Measurements from ENCODE around the gene TMEM248. TPM values are rescaled to one million over a fixed set of nuclear protein-coding genes. Genes with fewer than 3 reads are reported as not detected.
A peak's percentile ranks its signal among the peaks of the same experiment; 100 is the strongest.
"Not testable (repeated sequence)": the region's sequence is repeated elsewhere in the genome, so short reads cannot be mapped to it uniquely, and the experiment has no call there.

Gene TMEM248
- total RNA-seq, 1 experiment from 2014 or later = 61.1 TPM

- ChIA-PET POLR2A (ENCODE audit: unreplicated experiment) (no interaction called here), CTCF (interaction anchor here (0.7 kb wide), 1 partner anchor 9 kb away, joined by 3 read pairs; no protein-coding TSS in a partner anchor)
- H3K9me2 ChIP-seq (replicated peaks; ENCODE audit: low read length) = no peaks in the 10 kb centered on the region
- no peaks in the 10 kb centered on the region for H3K79me2 ChIP-seq (ENCODE audit: low read length)
- no peak overlapping the region for H3K4me2 ChIP-seq (ENCODE audit: low read length)
- no peak overlapping the region for H2AFZ ChIP-seq (ENCODE audit: low read length)
- no peaks in the 10 kb centered on the region for H3K36me3 ChIP-seq (ENCODE audit: low read depth, low read length)
- TF ChIP-seq CTCF (conservative IDR thresholded peaks at IDR 0.05; ENCODE audit: low read depth, low read length) (no peak), EZH2phosphoT487 (IDR thresholded peaks at IDR 0.05; ENCODE audit: borderline replicate concordance, low read length) (no peak), EZH2 (IDR thresholded peaks at IDR 0.05; ENCODE audit: low read length, unreplicated experiment) (no peak)
- H3K9me3 ChIP-seq (ENCODE audit: low read length) = no peaks in the 10 kb centered on the region
- intact Hi-C loops (cut with micrococcal nuclease) = no loop called here
- no peaks in the 10 kb centered on the region for H3K27me3 ChIP-seq (ENCODE audit: low read length)
- H3K4me3 ChIP-seq (ENCODE audit: low read length) = no peak overlapping the region
- H3K27ac ChIP-seq (ENCODE audit: low read length) = no peak overlapping the region
- no peak overlapping the region for H3K9ac ChIP-seq (ENCODE audit: low read length)
- no peaks in the 10 kb centered on the region for H3K4me1 ChIP-seq (ENCODE audit: insufficient read depth, low read length)
- ATAC-seq = peak; percentile 18; the same call in 1 of the 2 replicates
- peak; percentile 2 for DNase-seq
- H3F3A ChIP-seq (ENCODE audit: low read length, unreplicated experiment) = no peaks in the 10 kb centered on the region
- H4K20me1 ChIP-seq (ENCODE audit: low read length) = no peaks in the 10 kb centered on the region
- BruUV-seq (replicated peaks) = no TSS peak
Measured at GRCh38 chr7:66913118-66914037, 7.6 kb upstream of the TMEM248 start.

- H3K9ac ChIP-seq (ENCODE audit: low read length); BruUV-seq (replicated peaks); ATAC-seq; CTCF ChIA-PET; H3K4me2 ChIP-seq (ENCODE audit: low read length); H2AFZ ChIP-seq (ENCODE audit: low read length); H3K36me3 ChIP-seq (ENCODE audit: low read depth, low read length); POLR2A ChIA-PET (ENCODE audit: unreplicated experiment); H3F3A ChIP-seq (ENCODE audit: low read length, unreplicated experiment); intact Hi-C loops (cut with micrococcal nuclease); H3K4me3 ChIP-seq (ENCODE audit: low read length); H3K9me3 ChIP-seq (ENCODE audit: low read length); H3K27ac ChIP-seq (ENCODE audit: low read length); DNase-seq; H3K9me2 ChIP-seq (replicated peaks; ENCODE audit: low read length); H3K27me3 ChIP-seq (ENCODE audit: low read length); H3K4me1 ChIP-seq (ENCODE audit: insufficient read depth, low read length); H4K20me1 ChIP-seq (ENCODE audit: low read length): not testable (repeated sequence)
- peaks cover 22% of the 10 kb centered on the region for H3K79me2 ChIP-seq (ENCODE audit: low read length)
Measured at GRCh38 chr7:66917904-66918303, 3.1 kb upstream of the TMEM248 start.

- ChIA-PET CTCF (no interaction called here), POLR2A (ENCODE audit: unreplicated experiment) (no interaction called here)
- Histone ChIP-seq H3K4me1 (ENCODE audit: insufficient read depth, low read length) (peaks cover 8% of the 10 kb centered on the region; the same call in 1 of the 2 replicates), H3K4me2 (ENCODE audit: low read length) (no peak overlapping the region), H3K9ac (ENCODE audit: low read length) (no peak overlapping the region), H3K4me3 (ENCODE audit: low read length) (no peak overlapping the region), H3K27ac (ENCODE audit: low read length) (no peak overlapping the region), H3K9me3 (ENCODE audit: low read length) (no peaks in the 10 kb centered on the region), H3K36me3 (ENCODE audit: low read depth, low read length) (no peaks in the 10 kb centered on the region), H3F3A (ENCODE audit: low read length, unreplicated experiment) (no peaks in the 10 kb centered on the region), H3K79me2 (ENCODE audit: low read length) (peaks cover 35% of the 10 kb centered on the region), H2AFZ (ENCODE audit: low read length) (no peak overlapping the region), H3K27me3 (ENCODE audit: low read length) (no peaks in the 10 kb centered on the region), H3K9me2 (replicated peaks; ENCODE audit: low read length) (no peaks in the 10 kb centered on the region), H4K20me1 (ENCODE audit: low read length) (0 out of 2 replicates have a peak, but pooled peaks cover 8% of the 10 kb centered on the region)
- ATAC-seq = no peak
- TF ChIP-seq EZH2 (IDR thresholded peaks at IDR 0.05; ENCODE audit: low read length, unreplicated experiment) (no peak), CTCF (conservative IDR thresholded peaks at IDR 0.05; ENCODE audit: low read depth, low read length) (no peak), EZH2phosphoT487 (IDR thresholded peaks at IDR 0.05; ENCODE audit: borderline replicate concordance, low read length) (no peak)
- intact Hi-C loops (cut with micrococcal nuclease) = no loop called here
- DNase-seq = no peak
- no TSS peak for BruUV-seq (replicated peaks)
Measured at GRCh38 chr7:66919304-66919703, 1.7 kb upstream of the TMEM248 start.
